SK-N-SH treated with all-trans-retinoic acid at 6 μM for 48 hours (cell line): ENCODE measurements around the gene PAPPA2.

Experiments
- ATAC-seq: fragments of 200-7000 bp; cut with Tn5 transposase; 3 replicates; pipeline ENCODE4 v1.9.1; 2020; ENCODE audit warnings: mild to moderate bottlenecking, moderate library complexity
- ARNTL ChIP-seq: fragments of 450-650 bp; formaldehyde crosslinking; IDR thresholded peaks from 2 replicates; pipeline ENCODE4 v1.5.0; 2020; ENCODE audit warnings: low read depth, mild to moderate bottlenecking, moderate library complexity, borderline replicate concordance
- BACH2 ChIP-seq: fragments of 250-450 bp; sonication (Bioruptor Pico); IDR thresholded peaks from 2 replicates; pipeline ENCODE4 v1.9.0; 2021; ENCODE audit warnings: mild to moderate bottlenecking, borderline replicate concordance
- CREB5 ChIP-seq: fragments of 250-450 bp; sonication (Bioruptor Pico); IDR thresholded peaks from 2 replicates; pipeline ENCODE4 v1.5.1; 2020; ENCODE audit warnings: low read depth, mild to moderate bottlenecking, moderate library complexity
- CSDC2 ChIP-seq: fragments of 250-450 bp; sonication (Bioruptor Pico); IDR thresholded peaks from 2 replicates; pipeline ENCODE4 v1.5.0; 2020; ENCODE audit warnings: mild to moderate bottlenecking, moderate library complexity
- CSRNP3 ChIP-seq: fragments of 250-450 bp; sonication (Bioruptor Pico); IDR thresholded peaks from 2 replicates; pipeline ENCODE4 v1.5.1; 2021; ENCODE audit warnings: mild to moderate bottlenecking, moderate library complexity
- ESRRG ChIP-seq: fragments of 250-450 bp; sonication (Bioruptor Pico); IDR thresholded peaks from 2 replicates; pipeline ENCODE4 v1.6.1; 2021; ENCODE audit warnings: mild to moderate bottlenecking
- GLIS3 ChIP-seq: fragments of 250-450 bp; sonication (Bioruptor Pico); IDR thresholded peaks from 2 replicates; pipeline ENCODE4 v1.5.0; 2020; ENCODE audit warnings: mild to moderate bottlenecking, moderate library complexity
- ISL1 ChIP-seq: fragments of 250-450 bp; sonication (Bioruptor Pico); IDR thresholded peaks from 2 replicates; pipeline ENCODE4 v2.1.2; 2022; ENCODE audit warnings: mild to moderate bottlenecking, moderate library complexity
- OSR1 ChIP-seq: fragments of 250-450 bp; sonication (Bioruptor Pico); IDR thresholded peaks from 2 replicates; pipeline ENCODE4 v1.8.0; 2022; ENCODE audit warnings: moderate library complexity, mild to moderate bottlenecking, inconsistent platforms
- PATZ1 ChIP-seq: fragments of 250-450 bp; sonication (Bioruptor Pico); IDR thresholded peaks from 2 replicates; pipeline ENCODE4 v1.8.0; 2020; ENCODE audit warnings: mild to moderate bottlenecking, moderate library complexity, borderline replicate concordance
- POU6F1 ChIP-seq: fragments of 250-450 bp; sonication (Bioruptor Pico); IDR thresholded peaks from 2 replicates; pipeline ENCODE4 v1.8.0; 2021; ENCODE audit warnings: low read depth, mild to moderate bottlenecking, moderate library complexity, borderline replicate concordance
- PPARA ChIP-seq: fragments of 250-450 bp; sonication (Bioruptor Pico); IDR thresholded peaks from 2 replicates; pipeline ENCODE4 v1.5.0; 2020; ENCODE audit warnings: mild to moderate bottlenecking, borderline replicate concordance
- RARB ChIP-seq: fragments of 250-450 bp; sonication (Bioruptor Pico); IDR thresholded peaks from 2 replicates; pipeline ENCODE4 v1.8.0; 2021; ENCODE audit warnings: mild to moderate bottlenecking, moderate library complexity
- SNAI2 ChIP-seq: fragments of 250-450 bp; sonication (Bioruptor Pico); IDR thresholded peaks from 2 replicates; pipeline ENCODE4 v1.5.0; 2020; ENCODE audit warnings: mild to moderate bottlenecking, moderate library complexity
- TCF4 ChIP-seq: fragments of 250-450 bp; sonication (Bioruptor Pico); IDR thresholded peaks from 2 replicates; pipeline ENCODE4 v1.8.0; 2021; ENCODE audit warnings: mild to moderate bottlenecking, moderate library complexity, borderline replicate concordance
- TOX ChIP-seq: fragments of 250-450 bp; sonication (Bioruptor Pico); IDR thresholded peaks from 2 replicates; pipeline ENCODE4 v1.8.0; 2021; ENCODE audit warnings: mild to moderate bottlenecking, moderate library complexity, borderline replicate concordance
- TSHZ2 ChIP-seq: fragments of 250-450 bp; sonication (Bioruptor Pico); IDR thresholded peaks from 2 replicates; pipeline ENCODE4 v1.5.0; 2020; ENCODE audit warnings: mild to moderate bottlenecking, moderate library complexity
- ZC3H10 ChIP-seq: fragments of 250-450 bp; sonication (Bioruptor Pico); IDR thresholded peaks from 2 replicates; pipeline ENCODE4 v1.5.1; 2021; ENCODE audit warnings: mild to moderate bottlenecking, moderate library complexity
- ZFP30 ChIP-seq: fragments of 450-650 bp; formaldehyde crosslinking; IDR thresholded peaks from 2 replicates; pipeline ENCODE4 v1.5.0; 2022; ENCODE audit warnings: mild to moderate bottlenecking, moderate library complexity
- ZNF565 ChIP-seq: fragments of 450-650 bp; formaldehyde crosslinking; conservative IDR thresholded peaks from 2 replicates; pipeline ENCODE4 v1.5.0; 2020; ENCODE audit warnings: low read depth, mild to moderate bottlenecking, moderate library complexity
- ZNF70 ChIP-seq: fragments of 450-650 bp; formaldehyde crosslinking; IDR thresholded peaks from 2 replicates; pipeline ENCODE4 v1.5.0; 2020; ENCODE audit warnings: mild to moderate bottlenecking, moderate library complexity
- ZNF8 ChIP-seq: fragments of 450-650 bp; formaldehyde crosslinking; IDR thresholded peaks from 2 replicates; pipeline ENCODE4 v1.5.0; 2020; ENCODE audit warnings: mild to moderate bottlenecking, moderate library complexity

Gene PAPPA2

GRCh38 chr1:176602388-176603004 is 139.5 kb downstream of the PAPPA2 start:
- ATAC-seq = no peak
- TF ChIP-seq ESRRG (no peak), PPARA (no peak), ZNF70 (CRISPR knock-in tag) (no peak)

- TF ChIP-seq ZFP30 (CRISPR knock-in tag) (no peak), POU6F1 (CRISPR knock-in tag) (no peak), ISL1 (no peak), ZNF565 (CRISPR knock-in tag) (no peak), ARNTL (CRISPR knock-in tag) (no peak), RARB (CRISPR knock-in tag) (no peak), GLIS3 (CRISPR knock-in tag) (no peak), CREB5 (CRISPR knock-in tag) (no peak), ZNF8 (no peak), PATZ1 (no peak), PPARA (no peak), TOX (CRISPR knock-in tag) (no peak), OSR1 (CRISPR knock-in tag) (no peak), CSRNP3 (CRISPR knock-in tag) (no peak)
- TF ChIP-seq, all 23 proteins: peak for 0
- ATAC-seq = no peak
Measured at GRCh38 chr1:176603696-176604095, 140.7 kb downstream of the PAPPA2 start.

GRCh38 chr1:176604461-176604860 is 141.5 kb downstream of the PAPPA2 start:
- ATAC-seq = no peak
- TF ChIP-seq ZNF70 (CRISPR knock-in tag) = no peak
- TF ChIP-seq OSR1 (CRISPR knock-in tag) = no peak
- TF ChIP-seq ZFP30 (CRISPR knock-in tag) = no peak
- TF ChIP-seq TCF4 (CRISPR knock-in tag) = no peak
- TF ChIP-seq SNAI2 (CRISPR knock-in tag) = no peak
- TF ChIP-seq CSDC2 (CRISPR knock-in tag) = no peak
- TF ChIP-seq PATZ1 = no peak
- no peak for TF ChIP-seq RARB (CRISPR knock-in tag)
- TF ChIP-seq ARNTL (CRISPR knock-in tag) = no peak
- no peak for TF ChIP-seq TOX (CRISPR knock-in tag)
- no peak for TF ChIP-seq ISL1
- TF ChIP-seq BACH2 (CRISPR knock-in tag) = no peak
- TF ChIP-seq ZNF8 = no peak
- TF ChIP-seq ZC3H10 = no peak
- TF ChIP-seq POU6F1 (CRISPR knock-in tag) = no peak
- TF ChIP-seq TSHZ2 (CRISPR knock-in tag) = no peak
- no peak for TF ChIP-seq GLIS3 (CRISPR knock-in tag)
- no peak for TF ChIP-seq CREB5 (CRISPR knock-in tag)
